ENCODE data around the gene MFAP3L.
"Not testable (repeated sequence)": the region's sequence is repeated elsewhere in the genome, so short reads cannot be mapped to it uniquely, and the experiment has no call there.

Gene MFAP3L

DNA sequence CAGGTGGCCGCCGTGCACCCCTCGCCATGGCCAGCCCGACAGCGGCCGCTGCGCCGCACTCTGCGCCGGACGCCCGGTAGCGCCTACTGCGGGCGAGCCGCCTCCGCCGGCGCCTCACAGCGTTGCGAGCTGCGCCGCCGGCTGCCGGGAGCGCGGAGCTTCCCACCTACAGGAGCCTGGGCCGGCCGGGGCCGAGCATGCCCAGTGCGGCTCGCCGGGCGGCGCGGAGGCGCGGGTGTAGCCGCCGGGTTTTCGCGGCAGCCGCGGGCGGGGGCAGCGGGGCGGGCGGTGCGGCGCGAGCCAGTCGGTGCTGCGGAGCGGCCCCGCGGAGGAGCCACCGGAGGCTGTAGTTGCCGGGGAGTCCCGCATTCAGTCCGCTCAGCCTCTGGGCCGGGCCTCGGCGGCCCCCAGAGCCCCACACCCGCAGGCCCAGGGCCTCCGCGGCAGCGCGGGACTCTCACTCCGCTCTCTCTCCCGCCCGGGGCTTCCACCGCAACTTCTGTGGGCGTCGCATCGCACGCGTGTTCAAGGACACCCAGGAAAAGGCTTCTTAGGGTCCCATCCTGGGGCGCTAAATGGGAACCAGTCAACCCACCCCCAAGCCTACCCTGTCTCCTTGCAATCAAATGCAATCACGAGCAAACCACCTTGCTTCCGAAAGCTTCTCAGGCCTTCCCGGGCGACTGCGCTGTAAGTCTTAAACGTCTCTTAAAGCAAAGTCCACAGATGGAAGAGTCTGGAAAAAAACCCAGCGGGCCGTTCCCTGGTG is at the start of gene MFAP3L:
MFAP3L (minus strand) TSS at position 143 of the 769 bp plus-strand sequence. CDS start 20,518 bp downstream, outside the sequence.
- peak; percentile 67 for DNase-seq (ENCODE audit: low spot score)

- DNase-seq (ENCODE audit: low spot score) = no peak
These were observed 45.0 kb upstream of the MFAP3L start for GRCh38 chr4:170071196-170071595.

GRCh38 chr4:170068438-170069128 is 42.4 kb upstream of the MFAP3L start:
- DNase-seq (ENCODE audit: low spot score) = no peak

DNA sequence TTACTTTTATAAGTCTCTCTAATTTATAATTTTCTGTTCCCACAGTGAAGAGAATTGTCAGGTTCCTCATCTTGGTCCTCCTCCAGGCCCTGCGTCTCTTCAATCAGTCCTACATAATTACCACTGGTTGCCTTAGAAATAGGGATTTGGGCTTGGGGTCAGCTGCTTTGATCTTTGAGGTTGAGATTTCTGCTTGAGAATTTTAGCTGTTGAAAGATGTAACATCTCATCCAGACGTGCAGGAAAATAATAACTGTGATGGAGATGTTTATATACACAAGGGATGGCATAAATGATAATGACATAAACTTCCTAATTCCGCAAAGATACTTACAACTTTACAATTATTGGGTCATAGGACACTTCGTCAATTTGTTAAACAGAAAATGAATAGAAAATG is 33.2 kb upstream of the MFAP3L start:
- DNase-seq (ENCODE audit: low spot score) = no peak

DNA sequence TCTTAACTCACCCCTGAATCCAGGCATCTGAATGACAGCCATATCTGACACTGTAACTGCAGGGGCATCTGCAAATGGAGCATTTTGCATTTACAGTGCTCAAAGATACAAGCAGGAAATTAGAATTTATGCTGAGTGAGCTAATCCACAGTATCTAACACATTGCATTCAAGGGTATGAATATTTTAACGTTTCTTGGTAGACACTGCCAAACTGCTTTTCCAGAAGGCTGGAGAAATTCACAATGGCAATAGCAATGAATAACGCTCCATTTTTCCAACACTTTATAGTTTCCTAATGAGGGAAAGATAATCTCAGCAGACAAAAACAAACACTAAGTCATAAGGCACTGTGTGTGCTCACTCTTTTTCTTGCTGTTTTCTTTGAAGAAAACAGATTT is 32.6 kb upstream of the MFAP3L start:
- no peak for DNase-seq (ENCODE audit: low spot score)

DNA sequence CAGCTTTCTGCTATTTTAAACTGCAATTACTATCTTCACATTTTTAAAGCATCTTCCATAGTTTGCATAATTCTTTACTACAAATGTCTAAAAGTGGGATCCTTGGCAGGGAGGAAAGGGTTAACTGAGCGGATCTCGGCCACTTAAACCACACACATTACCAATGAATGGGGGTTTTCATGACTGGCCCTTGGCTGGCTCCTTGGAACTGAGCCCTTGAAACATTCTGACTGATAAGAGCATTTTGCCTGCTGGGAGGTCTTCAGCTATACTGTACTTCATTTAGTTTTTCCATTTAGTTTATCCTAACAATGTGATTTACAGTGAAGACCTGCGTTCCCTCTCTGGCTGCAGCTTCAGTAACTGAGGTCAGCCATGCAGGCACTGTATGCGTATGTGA is 31.7 kb upstream of the MFAP3L start:
- DNase-seq (ENCODE audit: low spot score) = no peak

DNA sequence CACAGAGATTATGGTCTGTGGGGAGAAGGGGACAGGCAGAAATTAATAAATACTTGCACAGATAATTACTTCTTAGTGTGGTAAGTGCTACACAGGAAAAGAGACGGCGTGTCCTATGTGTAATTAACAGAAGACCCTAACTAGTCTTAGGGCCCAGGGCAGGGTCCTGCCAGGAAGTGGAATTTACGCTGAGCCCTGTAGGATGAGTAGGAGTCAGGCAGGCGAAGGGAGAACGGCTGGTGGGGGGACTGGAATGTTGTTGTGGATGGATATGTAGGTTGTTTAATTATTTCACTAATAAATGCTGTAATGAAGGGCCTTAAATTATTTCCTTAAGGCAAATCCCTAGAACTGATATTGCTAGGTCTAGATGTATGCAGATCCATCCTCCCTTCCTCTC is 26.7 kb upstream of the MFAP3L start:
- DNase-seq (ENCODE audit: low spot score) = no peak

DNA sequence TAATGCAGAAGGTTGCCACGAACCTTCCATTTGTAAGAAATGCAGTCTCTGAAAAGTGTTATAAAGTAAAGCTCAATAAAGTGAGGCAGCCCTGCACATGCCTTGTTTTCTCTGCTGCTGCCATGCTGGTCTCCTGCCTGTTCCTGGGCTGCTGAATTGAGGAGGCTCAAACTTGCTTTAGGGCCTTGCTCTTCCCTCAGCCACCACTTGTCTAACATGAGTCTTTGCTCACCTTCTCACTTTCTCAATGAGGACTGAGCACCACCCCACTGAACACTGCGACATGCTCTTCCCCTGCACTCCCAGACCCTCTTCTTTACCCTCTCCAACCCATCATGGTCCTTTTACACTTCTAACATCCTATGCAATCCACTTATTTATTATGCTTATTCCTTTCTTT is 25.2 kb upstream of the MFAP3L start:
- DNase-seq (ENCODE audit: low spot score) = no peak

DNA sequence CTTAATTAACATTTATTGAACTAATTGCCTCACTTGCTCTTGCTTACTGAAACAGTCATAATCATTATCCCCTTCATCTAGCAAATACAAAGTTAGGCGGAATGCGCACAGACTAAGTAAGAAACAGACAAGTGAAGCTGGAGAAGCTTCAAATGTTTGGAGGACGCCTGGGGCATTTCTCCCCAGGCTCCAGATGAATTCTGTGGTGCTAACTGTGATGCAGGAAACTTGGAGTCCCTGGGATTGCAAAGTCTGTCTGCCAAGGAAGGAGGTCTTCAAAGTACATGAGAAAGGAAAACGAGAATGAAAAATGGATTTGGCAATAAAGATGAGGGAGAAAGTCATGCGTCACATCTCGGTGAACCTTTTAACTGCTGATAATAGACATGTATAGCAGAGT is 23.6 kb upstream of the MFAP3L start:
- DNase-seq (ENCODE audit: low spot score) = no peak

GRCh38 chr4:170047771-170048354 is 21.7 kb upstream of the MFAP3L start:
- DNase-seq (ENCODE audit: low spot score) = peak; percentile 72

GRCh38 chr4:170046156-170046555 is 20.0 kb upstream of the MFAP3L start:
- DNase-seq (ENCODE audit: low spot score) = not testable (repeated sequence)

DNA sequence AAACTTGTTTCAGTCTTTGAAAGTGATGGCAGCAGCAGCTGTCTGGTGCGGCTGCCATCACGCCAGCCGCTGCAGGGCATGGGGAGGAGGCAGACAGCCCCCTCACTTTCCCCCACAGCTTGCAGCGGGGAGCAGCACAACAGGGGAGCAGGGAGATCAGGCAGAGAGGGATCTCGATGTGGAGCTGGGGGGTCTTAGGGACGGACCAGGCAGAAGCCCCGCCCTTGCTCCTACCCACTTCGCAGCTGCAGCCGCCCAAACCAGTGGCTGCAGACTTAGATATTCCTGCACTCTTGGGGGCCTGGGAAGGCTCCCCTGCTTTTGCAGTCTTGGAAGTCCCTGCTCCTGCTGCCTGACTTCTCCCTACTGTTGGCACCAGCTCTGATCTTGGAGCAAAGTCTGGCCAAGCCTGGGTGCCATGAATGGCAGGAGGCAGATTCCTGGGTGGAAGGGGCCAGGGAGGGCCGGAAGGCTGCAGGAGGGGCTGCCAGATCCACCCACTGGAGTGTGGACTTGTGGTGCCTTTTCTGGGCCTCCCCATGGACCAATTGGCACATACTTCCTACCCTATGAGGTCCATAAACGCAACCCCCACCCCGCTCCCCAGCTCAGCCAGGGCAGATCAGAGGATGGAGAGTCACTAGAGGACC is 14.0 kb upstream of the MFAP3L start:
- DNase-seq (ENCODE audit: low spot score) = no peak

DNA sequence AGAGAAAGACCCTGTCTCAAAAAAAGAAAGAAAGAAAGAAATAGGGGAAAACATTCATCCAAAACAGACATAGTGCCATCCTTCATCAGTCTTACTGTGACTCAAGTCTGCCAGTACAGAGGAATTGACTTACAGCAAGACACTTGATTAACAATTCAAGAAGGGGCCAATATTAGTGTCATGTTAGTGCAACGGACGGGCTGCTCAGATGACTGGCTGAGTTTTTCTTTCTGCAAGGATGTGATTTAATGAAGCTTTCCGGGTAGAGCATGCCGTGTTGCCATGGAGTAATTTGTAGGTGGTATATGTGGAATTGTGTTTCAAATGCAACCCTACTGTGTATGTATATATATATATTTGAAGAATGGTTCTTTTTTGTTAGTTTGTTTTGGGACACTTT is 12.6 kb upstream of the MFAP3L start:
- no peak for DNase-seq (ENCODE audit: low spot score)

- no peak for DNase-seq (ENCODE audit: low spot score)
These were observed 12.0 kb upstream of the MFAP3L start for GRCh38 chr4:170038232-170038631.

DNA sequence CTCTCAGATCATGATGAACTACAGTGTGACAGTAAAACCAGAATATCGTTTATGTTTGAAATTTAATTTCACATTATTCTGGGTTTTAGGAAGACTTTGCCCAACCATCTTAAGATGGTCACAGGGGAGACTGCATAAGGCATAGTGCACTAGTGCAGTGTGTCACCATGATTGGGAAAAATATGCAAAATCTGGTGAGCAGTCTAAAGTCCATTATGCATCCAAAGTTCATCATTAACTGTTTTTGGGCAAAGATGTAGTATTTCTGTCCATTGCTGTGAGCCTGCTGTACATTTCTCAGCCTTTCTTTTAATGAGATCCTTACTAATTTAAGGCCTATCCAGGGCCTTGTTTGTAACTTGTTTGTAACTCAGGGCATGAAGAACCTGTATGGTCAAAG is 11.3 kb upstream of the MFAP3L start:
- DNase-seq (ENCODE audit: low spot score) = no peak

GRCh38 chr4:170035845-170036244 is 9.7 kb upstream of the MFAP3L start:
- no peak for DNase-seq (ENCODE audit: low spot score)

DNA sequence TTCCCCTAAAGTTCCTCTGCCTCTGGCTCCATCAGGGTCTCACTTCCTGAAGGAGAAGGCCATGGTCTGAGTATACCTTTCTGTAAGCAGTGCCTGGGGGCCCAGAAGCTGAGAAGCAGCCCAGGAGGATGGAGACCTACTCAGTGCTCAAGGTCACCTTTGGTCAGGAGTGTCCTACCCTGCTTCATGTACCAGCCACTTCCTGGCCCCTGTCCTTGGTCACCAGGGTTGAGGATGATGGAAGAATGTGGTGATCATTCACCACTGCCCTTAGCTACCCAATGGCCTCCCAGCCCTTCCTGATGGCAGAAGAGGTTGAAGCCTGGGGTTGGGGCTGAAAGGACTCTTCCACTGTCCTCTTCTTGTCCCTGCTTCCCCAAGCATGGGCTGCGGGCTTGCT is 9.0 kb upstream of the MFAP3L start:
- DNase-seq (ENCODE audit: low spot score) = no peak

GRCh38 chr4:170033999-170034398 is 7.8 kb upstream of the MFAP3L start:
- no peak for DNase-seq (ENCODE audit: low spot score)

GRCh38 chr4:170030121-170030520 is 3.9 kb upstream of the MFAP3L start:
- no peak for DNase-seq (ENCODE audit: low spot score)

DNA sequence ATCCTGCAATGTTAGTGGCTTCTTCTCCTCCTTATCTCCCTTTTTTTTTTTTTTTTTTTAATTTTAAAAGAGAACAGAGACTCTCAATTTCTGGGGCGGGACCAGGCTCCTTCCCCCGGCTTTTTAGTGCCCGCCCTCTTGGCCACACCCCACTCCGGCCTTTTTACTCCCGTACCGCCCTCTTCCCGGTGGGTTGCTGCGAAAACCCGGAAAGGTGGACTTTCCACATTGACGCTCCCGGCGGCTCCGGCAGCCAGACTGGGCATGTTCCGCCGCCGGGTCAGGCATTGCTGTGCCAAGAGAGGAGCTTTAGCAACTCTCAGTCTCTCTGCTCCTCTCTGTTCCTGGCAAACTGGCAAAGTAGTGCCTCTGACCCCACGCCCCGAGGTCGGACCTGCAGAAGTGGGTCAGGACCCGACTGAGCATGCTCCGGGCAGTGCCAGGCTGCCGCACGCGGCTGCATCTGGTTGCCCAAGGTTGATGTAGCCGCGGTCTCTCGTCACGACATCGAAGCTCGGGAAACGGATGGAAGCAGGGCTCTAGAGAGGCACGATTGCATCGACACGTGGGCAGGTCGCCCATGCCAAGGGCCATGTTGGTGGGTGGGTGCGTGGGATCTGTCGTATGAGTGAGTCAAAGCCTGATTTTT is 1.1 kb upstream of the MFAP3L start:
- peak; percentile 83 for DNase-seq (ENCODE audit: low spot score)

GRCh38 chr4:170025523-170026252 is 507 bp downstream of the MFAP3L start:
- DNase-seq (ENCODE audit: low spot score) = no peak

DNA sequence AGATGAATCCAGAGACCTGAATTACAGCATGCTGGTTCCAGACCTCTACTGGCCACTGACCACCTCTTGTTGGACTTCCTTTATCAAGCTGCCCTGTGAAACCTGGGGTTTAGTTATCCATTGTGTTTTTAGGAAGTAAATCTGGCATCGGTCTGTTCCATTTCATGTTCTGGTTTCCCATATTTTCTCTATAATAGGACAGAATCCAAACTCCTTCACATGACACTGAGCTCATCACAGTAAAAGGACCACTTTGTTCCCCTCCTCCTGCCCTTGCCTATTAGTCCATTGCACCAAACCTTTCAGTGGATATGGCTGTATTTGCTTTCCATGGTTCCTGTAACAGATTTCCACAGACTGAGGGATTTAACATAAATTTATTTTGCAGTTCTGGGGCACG is 4.0 kb downstream of the MFAP3L start:
- no peak for DNase-seq (ENCODE audit: low spot score)

Data from kidney capillary endothelial cell (primary cell).